CD4-positive, alpha-beta T cell treated with Interleukin-21 for 1 hour (primary cell): Measurements from ENCODE around the gene LY86.
A peak's percentile ranks its signal among the peaks of the same experiment; 100 is the strongest.
"Not testable (repeated sequence)": the region's sequence is repeated elsewhere in the genome, so short reads cannot be mapped to it uniquely, and the experiment has no call there.

Experiments
- DNase-seq: peaks from one replicate; pipeline ENCODE4 v3.0.0-alpha.2; 2020

Gene LY86

DNA sequence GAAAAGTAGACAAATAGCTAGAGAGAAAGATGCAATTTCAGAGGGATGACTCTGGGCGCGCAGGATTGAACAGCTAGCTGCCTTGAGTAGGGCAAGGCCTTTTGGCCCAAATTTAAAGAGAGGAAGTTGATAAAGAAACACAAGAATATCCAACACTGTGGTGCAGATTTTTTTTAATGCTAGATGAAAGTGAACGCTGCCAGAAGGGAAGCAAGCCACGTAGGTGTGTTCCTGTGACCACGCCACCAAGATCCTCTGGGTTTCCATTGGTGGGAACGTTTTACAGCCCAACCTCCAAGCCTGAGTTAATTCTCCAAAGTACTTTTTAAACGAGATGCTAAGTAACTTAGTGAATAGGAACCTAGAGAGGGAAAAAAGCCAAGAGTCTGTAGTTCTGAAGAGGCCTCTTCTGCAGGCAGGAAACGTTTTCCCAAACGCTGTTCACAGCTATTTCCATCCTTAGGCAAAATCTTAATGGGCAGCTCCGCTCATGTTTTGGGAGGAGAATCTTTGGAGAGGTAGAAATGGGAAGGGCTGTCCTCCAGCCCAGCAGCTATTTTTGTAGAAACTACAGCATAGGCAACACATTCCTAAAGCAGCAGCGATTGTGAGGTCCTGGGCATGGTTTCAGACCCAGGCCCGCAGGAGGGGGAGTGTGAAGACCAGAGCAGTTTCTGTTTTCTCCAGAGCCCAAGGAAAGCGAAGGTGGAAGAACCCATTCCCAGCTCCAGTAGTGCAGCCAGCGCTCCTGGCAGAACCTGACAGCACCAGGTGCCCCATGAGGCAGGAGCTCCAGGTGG is 8.2 kb downstream of the LY86 start:
- DNase-seq = no peak

GRCh38 chr6:6597682-6598081 is 9.2 kb downstream of the LY86 start:
- DNase-seq = no peak

DNA sequence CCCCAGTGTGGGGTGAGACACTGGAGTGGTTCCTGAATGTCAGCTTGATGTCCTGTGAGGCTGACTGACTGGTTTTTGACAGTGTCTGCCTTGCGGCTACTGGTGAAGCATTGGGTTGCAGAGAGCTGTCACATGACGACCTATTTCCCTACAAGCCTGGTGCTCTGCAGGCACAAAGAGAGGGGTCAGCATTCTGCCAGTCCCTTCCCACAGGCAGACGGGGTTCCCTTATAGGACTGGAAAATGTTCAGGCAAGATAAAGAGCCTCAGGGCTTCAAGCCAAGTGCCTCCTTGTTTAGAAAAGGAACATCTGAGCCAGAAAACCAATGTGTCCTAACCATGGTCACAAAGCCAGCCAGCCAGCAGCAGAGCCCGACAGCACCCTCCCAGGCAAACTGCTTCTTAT is 11.0 kb downstream of the LY86 start:
- DNase-seq = no peak

GRCh38 chr6:6600875-6601274 is 12.4 kb downstream of the LY86 start:
- no peak for DNase-seq

DNA sequence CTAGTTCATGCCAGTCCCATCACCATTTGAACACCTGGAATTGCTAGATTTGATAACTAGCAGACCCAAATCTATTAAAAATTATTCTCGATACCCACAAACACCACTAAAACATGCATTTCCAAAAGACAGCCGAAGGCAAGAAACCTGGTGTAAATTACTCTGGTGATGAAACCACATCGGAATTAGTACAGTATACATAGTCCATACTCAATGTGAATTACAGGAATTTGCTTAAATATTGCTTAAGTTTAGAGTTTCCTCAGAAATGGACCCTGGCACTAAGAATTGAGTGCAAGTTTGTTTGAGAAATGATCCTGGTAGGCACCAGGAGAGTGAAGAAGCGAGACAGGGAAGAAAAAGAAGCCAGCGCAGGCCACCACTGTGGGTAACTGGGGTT is 13.7 kb downstream of the LY86 start:
- DNase-seq = no peak

DNA sequence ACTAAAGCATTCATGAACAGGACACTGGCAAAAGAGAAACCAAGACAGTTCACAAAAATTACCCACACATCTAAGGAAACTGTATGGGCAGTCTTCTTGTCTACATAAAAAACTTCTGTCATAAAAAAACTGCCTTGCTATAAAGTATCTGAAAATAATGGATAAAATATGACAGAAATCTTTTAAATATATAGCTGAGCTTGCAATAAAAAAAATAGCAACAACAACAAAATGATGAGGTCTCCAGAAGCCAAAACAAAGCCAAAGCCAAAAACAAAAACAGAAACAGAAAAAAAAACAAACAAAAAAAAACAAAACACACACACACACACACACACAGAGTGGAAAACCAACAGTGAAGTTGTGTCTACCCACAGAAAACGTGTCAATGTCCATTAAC is 14.8 kb downstream of the LY86 start:
- no peak for DNase-seq

GRCh38 chr6:6604015-6604414 is 15.5 kb downstream of the LY86 start:
- no peak for DNase-seq

DNA sequence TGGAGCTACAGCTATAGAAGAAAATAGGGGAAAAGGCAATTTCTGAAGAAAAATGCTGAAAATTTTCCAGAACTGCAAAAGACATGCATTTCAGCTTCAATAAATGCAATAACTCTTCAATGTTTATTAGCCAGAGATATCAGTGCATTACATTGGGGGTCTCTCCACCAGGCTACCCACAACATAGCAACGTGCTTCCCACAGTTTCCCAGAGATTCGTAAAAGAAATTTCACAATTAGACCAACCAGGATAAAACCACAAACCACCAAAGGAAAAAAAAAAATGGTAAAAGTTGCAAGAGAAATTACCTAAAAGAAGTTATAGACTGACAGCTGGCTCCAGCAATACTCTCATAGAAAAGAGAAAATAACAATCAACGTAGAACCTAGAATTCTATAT is 16.0 kb downstream of the LY86 start:
- DNase-seq = no peak

DNA sequence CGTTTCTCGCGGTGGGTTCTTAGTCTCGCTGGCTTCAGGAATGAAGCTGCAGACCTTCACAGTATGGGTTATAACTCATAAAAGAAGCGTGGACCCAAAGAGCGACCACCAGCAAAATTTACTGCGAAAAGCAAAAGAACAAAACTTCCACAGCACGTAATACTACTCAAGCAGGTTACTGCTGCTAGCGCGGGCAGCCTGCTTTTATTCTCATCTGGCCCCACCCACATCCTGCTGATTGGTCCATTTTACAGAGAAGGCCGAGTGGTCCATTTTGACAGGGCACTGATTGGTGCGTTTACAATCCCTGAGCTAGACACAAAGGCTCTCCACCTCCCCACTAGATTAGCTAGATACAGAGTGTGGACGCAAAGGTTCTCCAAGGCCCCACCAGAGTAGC is 17.4 kb downstream of the LY86 start:
- no peak for DNase-seq

- DNase-seq = not testable (repeated sequence)
Measured at GRCh38 chr6:6606391-6607030, 18.0 kb downstream of the LY86 start.

DNA sequence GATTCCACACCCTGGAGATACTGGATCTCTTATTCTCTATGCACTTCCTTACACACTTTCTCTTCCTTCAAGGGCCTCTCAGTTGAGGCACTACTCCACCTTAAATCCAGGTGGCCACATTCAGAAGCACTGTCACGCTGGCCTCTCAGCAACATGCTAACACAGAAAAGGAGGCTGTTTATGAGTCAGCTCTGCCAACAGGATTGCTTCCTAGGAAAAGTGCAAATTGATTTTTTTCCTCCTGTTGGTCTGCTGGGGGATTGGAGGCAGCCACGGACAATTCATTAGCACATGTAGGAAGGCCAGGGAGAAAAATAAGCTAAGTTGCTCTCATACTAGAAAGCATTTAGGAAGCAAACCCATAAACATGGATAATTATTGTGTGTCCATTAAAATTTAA is 20.9 kb downstream of the LY86 start:
- DNase-seq = no peak

GRCh38 chr6:6610031-6610591 is 21.6 kb downstream of the LY86 start:
- DNase-seq = peak; percentile 42

DNA sequence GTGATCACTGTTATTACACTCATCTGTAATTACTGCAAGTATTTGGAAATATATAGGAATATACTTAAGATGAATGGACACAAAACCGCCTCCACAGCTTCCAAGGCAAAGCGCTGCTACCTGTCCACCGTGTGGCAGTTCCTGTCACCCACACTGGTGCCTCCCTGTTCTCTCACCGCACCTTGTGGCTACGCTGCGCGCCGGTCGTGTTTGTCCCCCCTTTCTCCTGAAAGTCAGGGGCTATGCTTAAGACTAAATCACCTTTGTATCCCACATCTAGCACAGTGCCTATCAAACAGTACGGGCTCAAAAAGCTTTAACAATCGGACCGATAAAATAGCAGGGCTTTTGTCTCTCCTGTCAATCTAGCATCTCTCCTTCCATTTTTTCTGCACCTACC is 23.0 kb downstream of the LY86 start:
- no peak for DNase-seq

DNA sequence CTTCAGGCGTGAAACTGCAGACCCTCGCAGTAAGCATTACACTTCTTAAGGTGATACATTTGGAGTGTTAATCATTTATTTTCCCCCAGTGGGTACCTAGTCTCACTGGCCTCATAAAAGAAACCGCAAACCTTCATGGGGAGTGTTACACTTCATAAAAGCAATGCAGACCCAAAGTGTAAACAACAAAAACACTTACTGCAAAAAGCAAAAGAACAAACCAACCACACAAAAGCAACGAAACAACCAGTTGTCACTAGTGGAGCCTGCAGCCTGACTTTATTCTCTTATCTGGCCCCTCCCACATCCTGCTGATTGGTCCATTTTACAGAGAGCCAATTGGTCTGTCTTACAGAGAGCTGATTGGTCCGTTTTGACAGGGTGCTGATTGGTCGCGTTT is 23.8 kb downstream of the LY86 start:
- no peak for DNase-seq

DNA sequence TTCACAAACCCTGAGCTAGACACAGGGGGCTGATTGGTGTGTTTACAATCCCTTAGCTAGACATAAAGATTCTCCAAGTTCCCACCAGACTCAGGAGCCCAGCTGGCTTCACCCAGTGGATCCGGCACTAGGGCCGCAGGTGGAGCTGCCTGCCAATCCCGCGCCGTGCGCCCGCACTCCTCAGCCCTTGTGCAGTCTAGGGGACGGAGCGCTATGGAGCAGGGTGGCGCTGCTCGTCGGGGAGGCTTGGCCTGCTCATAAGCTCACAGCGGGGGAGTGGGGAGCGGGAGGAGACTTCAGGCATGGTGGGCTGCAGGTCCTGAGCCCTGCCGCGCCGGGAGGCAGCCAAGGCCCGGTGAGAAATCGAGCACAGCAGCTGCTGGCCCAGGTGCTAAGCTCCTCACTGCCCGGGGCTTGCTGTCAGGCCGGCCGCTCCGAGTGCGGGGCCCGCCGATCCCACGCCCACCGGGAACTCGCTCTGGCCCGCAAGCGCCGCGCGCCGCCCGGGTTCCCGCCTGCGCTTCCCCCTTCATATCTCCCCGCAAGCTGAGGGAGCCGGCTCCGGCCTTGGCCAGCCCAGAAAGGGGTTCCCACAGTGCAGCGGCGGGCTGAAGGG is 24.7 kb downstream of the LY86 start:
- DNase-seq = not testable (repeated sequence)

- peak; percentile 47 for DNase-seq
Measured at GRCh38 chr6:6614096-6614982, 25.8 kb downstream of the LY86 start.

- peak; percentile 19 for DNase-seq
Measured at GRCh38 chr6:6614983-6615349, 26.4 kb downstream of the LY86 start.

DNA sequence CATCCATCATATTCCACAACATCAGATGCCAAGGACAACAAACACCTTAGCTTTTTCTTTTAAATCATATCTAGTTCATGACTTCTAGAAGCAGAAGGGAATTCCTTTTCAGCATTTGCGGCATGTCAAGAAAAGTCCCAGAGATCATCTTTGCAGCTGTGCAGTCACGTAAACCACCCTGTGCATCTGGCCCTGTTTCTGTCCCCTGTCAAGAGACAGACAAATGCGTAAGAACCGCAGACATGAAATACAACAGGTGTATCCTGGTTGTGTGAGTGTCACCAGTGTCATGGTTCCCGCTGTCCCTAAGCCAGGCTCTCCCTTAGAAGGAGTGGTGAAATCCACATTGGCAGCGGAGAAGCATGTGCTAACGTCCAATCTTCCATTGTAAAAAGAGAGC is 28.1 kb downstream of the LY86 start:
- no peak for DNase-seq

DNA sequence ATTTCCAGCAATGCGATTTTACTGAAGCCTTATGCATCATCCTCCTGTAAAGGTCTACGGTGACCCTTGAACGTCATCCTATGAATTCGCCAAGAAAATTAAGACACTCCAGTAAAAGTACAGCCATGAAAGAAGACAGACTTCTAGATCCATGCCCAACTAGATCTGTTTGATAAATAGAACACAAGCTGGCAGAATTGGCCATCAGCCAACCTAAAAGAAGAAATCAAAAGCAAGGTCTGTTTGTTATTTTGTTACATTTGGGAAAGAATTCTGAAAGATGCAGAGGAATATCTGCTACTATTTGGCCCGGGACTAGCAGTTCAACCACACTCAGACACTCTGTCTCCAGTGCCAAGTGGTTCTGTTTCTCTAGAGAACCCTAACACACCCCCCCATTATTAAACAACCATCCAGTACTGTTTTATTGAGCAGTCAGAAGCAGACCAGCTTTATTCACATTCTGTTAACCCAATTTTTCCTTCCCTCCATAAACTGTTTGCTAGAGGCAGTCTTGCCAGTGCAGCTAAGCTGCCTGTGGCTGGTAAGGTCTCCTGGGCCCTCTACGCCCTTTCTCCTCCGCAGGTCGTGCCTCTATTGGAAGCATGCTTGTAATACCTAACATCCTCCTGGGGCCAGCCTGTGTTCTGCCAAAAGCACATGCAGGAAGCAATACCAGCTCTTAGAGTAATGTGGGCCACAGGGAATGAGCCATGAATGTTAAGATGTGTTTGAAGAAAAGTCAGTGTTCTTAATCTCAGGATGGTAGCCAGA is 30.7 kb downstream of the LY86 start:
- no peak for DNase-seq

- no peak for DNase-seq
Measured at GRCh38 chr6:6620766-6621425, 32.4 kb downstream of the LY86 start.

DNA sequence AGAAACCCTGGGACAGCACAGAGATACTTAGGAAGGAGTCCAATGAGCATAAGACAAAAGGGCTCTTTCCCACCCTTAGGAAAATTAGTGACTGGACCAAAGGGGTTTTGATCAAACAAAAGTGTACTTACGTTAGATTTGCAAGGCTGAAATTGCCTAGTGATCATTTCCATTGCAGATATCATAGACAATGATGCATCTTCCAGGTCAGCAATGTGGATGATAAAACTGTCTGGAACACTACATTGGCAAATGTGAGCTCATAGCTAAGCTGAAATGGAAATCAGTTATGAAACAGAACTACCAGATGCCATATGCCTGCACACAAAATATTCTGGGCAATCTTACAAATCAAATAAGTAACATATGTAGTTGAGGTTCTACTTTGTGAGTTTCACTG is 34.0 kb downstream of the LY86 start:
- DNase-seq = no peak

- DNase-seq = no peak
Measured at GRCh38 chr6:6623553-6623952, 35.0 kb downstream of the LY86 start.
